GM19043 (cell line): ENCODE results near the gene PXDN.

Experiments used
- ATAC-seq: cut with Tn5 transposase; IDR thresholded peaks from one replicate; pipeline ENCODE4 v1.9.1; 2021; ENCODE audit warnings: low read depth; ENCODE audit not compliant: unreplicated experiment

PXDN gene

DNA sequence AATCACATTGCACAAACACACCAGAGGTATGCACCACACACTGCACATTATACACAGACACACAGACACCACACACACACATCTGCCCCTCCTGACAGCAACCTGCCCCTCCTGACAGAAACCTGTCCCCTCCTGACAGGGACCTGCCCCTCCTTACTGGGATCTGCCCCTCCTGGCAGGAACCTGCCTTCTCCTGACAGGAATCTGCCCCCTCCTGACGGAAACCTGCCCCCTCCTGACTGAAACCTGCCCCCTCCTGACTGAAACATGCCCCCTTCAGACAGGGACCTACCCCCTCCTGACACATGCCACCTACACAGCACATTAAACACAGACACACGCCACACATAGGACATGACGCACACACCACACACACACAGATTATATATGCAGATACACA is 88.9 kb downstream of the PXDN start:
- ATAC-seq, result no peak

DNA sequence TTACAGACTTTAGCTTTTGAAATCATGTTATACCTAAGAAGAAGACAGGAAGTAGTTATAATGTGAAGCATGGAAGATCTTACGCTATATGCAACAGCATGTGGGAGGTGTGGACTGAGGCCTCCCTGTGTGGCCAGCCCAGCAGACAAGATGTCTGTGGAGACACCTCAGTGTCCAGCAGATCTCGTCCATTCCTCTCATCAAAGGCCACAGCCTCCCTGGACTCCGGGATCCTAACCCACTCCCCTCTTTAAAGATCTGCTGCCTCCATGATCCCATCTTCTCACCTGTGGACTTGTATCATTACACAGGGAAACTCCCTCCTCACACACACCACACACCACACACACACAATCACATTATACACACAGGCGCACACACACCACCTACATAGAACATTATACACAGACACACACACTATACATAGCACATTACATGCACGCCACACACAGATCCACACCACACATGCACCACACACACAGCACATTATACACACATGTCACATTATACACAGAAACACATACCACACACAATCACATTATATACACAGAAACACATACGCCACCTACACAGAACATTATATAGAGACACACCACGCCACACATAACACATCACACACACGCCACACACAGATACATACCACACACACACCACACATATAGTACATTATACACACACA is 89.5 kb downstream of the PXDN start:
- no peak for ATAC-seq

DNA sequence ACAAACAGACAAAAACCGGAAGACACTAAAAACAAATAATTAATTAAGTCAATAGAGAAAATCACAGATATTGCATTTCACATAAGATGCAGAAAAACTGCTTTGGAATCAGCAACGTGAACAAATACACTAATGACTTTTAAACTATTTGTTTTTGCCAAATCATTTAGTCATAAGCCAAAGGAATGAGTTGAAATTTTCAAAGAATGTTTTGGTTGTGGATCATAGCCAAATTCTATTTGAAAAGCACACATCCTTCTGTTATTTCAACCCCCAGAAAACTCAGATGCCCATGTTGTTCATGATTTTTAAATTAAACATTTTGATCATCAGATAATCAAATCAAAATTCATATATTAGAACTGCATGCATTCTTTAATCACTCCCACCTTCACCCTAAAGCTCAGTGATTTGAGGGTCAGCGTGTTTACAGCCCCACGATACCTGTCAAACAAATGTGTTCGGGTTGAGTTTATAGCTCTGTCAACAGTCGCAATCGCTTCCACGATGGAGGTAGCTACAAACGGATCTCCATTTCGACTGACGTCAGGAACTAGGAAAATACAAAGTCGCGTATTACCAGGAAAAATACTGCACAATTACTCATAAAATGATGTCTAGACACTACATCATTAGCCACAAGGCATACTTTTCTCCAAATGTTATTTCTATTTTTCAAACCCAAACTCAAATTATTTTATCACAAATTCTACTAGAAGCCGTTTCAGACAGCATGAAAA is 90.2 kb downstream of the PXDN start:
- no peak for ATAC-seq

DNA sequence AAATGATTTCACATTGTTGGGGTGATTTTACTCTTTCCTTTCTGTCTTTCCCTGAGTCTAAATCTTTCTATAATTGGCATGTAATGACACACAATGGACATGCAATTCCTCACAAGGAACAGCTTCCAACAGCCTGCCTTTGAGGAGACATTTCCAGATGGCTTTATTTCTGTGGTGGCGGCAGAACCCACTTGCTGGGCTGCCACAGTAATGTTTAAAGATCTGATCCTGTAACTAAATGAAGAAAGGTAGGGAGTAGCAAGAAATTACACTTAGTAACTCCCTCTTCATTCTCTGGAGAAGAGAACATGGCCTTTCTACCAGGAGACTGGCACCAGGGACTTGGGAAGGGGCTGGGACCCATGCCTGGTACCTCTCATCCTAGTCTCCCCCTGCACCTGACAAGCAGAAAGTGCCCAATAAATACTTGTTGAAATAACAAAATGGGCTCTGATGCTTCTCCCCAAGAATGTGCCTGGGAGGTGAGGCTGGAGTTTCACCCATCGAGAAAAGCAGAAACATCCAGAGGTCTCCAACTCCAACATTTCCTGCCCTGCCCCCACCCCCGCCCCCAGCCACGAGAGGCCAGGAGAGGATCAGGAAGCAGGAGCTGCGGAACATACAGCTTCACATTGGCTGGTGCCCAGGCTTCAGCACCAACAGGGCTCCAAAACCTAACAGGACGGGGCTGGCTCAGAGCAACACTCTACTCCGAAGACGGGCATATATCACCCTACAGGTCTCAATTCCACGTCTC is 92.1 kb downstream of the PXDN start:
- no peak for ATAC-seq

DNA sequence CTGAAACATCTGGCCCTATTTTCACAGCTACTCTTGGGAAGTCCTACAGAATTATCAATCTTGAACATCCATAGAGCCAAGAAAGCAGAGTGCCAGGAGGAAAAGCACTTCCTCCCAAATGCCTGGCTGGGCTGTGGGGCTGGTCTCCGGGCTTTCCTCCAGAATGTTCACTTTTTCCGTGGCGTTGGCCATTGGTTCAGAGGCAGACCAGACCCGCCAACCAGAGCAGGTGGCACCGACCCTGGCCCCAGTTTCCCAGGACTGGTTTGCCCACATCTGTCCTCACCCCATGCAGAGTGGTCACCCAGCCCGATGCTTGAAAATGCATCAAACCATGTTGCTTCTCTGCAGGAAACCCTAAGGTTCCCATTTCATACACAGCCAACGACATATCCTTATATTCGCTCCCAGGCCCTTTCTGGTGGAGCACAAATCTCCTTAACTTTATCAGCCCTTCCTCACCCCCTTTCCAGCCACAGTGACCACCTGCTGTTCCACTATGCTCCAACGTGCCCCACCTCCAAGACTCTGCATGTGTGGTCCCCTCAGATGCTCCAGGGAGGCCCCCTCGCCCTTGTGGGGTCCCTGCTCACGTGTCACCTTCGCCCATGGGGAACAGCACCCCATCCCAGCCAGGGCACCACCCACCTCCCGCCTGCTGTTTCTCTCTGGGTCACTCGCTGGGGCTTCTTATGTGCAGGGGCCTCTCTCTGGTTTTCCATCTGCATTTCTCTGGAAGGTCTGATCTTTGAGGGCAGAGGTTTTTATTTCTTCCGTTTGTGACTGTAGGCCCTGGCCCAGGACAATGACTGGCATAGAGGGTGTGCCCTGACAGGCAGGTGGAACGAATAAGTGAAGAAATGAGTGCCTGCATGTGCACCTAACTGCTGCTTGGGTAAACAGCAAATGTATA is 92.9 kb downstream of the PXDN start:
- ATAC-seq, result no peak

DNA sequence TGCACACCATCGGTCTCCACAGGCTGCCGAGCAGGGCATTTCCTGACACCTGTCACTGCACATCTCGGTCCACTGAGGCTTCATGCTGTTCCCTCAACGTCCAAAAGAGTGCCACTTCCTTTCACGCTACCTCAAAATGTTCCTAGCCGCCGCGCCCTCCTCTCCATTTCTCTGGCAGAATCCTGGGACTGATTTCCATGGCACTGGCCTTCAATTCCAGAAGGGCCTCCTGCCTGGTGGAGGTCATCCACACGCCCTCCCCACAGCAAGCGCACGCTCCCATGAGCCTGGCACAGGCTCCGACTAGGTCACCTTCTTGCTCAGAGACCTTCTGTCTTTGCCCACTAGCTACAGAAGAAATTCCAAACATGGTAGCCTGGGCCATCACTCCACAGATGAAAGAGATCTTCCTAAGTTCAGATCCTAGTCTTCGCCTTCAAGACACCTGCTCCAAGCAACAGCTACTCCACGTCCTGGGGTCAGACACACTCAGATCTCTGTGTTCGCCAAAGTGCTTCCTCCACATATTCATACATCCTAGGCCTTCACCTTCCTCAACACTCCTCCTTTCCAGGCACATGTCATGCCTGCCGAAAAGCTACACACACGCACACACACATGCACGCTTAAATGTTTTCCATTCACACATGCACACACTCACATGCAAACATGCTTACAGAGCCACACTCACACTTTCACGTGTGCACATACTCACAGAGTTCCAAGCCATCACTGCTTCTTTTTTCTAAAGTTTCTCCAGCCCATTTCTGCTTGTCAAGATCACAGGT is 94.0 kb downstream of the PXDN start:
- no peak for ATAC-seq

DNA sequence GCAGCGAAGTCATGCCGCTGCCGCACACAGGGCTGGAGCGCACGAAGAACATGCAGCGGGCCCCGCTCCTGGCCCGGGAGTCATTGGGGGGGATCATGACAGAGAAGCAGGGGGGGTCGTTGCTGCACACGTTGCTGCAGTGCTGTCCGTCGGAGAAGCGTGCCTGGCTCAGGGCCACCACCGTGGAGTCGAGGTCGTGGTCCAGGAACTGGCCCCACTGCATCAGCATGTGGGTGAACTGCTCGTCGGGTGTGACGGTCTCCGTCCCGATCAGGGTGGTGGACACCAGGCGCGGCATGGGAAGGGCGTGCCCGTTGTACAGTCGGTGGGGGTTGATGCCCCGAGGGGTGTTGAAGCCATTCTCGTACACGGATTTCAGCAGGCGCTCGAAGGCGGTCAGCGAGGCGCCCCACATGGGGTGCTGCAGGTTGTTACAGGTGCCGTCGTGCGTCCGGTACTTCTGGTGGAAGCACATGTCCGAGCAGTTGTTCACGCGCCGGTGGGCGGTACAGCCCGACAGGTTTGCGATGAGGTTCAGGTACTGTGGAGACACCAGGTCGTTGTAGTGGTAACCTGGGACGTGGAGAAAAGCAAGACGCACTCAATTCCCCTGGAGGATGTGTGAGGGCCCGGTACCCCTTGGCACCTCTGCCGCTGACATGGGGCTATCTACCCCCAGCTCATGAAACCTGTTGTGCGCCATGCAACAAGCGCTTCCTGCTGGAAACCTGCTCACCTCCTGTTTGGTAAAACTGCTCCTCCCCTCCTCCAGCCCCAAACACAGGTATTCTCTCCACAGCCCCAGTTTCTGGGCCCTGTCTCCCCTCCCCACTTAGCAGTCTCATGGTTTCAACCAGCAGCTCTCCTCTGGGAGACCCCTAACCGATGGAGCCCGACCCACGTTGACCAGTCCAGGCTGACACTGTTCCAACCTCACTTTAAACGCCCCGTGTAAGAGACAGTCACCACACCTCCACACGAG is 94.9 kb downstream of the PXDN start:
- ATAC-seq, result no peak

DNA sequence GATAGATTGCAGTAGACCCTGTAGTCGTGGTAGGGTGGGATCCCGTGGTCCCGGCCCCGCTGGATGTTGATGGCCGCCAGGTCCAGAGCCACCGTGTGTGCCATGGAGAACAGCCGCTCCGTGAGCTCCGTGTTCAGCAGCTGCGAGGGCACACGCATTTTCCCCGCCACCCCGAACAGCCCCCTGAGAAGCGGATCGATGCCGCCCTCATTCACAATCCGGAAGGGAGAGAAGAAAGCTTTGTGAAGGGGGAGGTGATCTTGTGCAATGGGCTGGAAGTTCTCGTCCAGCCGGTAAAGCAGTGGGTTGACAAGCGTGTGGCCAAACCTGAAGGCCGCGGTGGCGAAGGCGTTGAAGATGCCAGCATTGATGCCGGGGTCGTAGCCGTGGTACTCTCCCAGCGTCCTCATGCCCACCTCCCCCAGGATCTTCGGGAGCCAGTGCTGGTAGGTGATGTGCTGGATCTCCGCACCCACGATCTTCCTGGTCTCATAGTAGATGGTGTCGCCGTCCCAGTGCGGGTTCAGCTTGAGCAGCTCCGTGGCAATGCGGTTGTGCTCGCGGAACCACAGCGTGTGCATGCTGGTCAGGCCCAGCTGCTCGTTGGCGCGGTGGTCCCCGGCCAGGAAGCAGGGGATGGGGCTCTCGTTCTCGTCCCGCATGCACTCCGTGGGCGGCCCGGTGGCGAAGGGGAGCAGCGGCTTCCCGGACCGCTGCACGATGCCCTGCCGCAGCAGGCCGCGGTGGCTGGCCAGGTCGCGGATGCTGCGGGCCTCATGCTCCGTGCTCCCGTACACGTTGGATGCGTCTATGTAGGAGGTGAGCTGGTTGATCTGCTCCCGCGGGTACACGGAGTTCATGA is 95.8 kb downstream of the PXDN start:
- ATAC-seq, result no peak

DNA sequence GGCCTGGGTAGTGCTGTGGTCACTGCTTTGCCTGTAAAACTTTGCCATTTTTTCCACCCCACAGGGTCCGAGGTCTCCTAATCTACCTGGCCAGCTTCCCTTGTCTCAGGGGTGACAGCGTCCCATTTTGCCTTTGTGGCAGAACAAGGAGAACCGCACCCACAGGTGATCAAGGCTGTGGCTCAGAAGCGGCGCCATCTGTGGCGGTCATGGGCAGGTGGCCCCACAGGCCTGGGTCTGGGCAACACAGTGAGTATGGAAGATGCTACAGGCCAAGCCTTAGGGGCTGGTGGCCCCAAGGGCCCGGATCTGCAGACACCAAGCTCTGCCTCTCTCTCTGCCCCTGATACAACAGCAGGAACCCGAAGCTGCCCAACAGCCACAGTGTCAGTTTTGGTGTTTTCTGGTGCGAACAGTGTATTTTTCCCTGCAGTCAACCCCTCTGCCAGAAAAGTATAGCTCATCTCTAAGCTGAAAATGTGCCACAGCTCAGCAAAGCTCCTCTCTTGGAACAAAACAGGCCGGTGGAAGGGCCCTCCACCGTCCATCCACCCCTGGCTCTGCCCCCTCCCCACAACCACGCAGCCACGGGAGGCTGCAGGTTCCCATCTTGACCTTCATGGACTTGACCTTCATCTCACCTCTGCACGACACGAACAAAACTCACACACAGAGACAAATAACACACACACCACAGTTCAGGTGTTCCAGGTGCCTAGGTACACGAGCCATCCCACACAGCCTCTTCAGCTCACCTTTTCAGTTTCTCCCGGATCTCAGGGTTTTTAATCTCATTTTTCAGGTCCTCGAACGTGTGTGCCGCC is 96.7 kb downstream of the PXDN start:
- ATAC-seq, result no peak

DNA sequence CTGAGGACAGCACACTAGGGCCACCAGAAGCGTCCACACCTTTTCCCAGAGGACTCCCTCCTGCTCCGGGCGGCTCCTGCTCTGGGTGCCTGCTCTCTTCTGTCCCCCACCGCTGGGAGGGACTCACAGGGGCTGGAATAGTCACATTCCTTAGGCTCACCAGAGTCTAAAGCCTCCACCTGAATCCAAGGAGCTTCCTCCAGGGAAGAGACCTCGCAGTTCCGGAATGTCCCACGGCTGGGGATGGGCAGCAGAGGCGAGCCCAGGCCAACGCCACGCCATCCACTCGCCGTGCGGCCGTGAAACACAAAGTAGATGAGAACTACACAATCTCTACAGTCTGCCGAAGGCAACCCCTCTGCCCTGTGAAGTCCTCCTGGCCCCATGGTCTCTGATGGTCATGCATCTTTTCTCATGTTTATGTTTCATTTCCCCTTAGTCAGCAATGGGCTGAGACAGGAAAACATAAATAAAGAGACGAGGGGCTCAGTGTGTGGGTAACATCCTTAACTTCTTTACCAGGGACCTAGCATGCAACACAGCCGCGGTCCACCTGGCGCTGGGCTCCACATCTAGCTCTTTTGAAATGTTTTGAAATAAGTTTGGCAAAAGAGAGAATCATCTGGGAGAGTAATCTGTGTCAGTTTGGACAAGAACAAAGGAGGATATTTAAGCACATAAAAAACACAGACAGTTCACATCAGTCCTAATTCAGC is 98.4 kb downstream of the PXDN start:
- no peak for ATAC-seq

DNA sequence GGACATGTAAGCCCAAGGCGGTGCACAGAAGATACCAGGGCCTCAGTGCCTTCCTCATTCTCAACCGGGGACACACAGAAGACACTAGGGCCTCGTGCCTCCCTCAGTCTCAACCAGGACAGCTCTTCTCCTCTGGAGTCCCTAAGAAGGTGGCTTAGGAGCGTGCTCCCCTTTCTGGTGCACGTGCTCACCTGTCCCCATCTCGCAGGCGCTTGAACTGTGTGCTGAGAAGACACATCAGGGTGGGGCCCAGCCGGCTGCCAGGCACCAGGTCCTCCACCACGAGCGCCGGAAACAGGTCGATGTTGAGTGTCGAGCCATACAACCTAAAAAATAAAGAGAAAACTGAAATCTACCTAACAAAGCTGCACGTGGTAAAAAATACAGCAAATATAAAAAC is 99.9 kb downstream of the PXDN start:
- no peak for ATAC-seq

DNA sequence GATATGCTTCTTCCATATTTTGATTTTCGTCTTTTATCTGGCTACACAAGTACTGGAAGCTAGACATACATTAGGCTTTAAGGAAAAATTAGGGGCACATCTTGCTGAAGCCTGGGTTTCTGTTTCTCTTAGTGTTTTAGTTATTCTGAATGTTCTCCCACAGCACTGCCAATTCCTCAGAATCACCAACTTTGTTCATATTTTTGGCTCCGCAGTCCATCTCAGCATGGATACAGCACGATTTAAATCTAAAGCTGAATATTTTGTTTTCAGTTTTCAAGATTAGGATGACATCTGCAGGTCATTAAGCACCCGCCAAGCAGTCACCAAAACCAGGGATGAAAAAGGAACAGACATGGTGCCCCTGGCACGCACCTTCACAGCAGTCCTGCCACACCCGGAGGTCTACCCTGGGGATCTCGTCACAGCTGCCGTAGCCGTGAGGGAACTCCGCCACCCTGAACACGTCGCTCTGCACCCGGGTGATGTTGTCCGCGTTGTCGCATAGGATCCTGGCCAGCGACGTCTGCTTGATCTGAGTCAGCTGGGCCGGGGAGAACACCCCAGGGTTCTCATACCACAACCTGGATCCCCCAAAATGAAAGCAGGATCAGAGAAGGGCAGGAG is 101.2 kb downstream of the PXDN start:
- no peak for ATAC-seq

DNA sequence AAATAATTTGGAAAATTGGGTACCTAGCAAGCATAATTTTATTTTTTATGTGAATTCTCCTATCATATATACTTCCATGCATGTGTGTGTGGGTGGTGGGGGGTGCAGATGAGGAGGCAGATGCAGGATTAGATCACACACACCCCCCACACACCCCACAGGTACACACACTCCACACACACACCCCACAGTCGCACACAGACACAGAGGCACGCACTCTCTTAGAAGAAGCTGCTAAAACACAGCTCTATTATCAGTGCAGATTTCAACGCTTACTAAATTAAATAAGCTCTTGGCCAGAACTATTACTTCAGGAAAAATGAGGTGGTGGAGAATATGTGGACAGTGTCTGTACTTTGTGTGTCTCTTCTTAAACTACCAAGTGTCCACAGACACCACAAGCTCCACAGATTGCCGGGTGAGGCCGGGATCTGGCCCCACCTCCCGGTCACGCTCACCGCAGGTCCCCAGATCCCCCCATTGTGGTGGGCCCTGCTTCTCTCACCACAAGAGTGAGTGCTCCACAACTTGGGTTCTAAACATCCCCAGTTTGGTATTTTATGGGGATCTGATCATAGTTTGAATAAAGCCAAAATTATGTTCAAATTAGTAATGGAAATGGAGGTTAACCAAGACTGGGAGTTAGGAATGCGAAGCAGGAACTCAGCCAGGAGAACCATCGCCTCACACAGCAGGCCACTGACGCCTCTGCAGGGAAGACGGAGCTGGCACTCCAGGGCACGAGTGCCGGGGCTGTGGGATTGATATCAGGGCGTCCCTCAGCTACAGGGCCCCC is 102.1 kb downstream of the PXDN start:
- ATAC-seq, result no peak

DNA sequence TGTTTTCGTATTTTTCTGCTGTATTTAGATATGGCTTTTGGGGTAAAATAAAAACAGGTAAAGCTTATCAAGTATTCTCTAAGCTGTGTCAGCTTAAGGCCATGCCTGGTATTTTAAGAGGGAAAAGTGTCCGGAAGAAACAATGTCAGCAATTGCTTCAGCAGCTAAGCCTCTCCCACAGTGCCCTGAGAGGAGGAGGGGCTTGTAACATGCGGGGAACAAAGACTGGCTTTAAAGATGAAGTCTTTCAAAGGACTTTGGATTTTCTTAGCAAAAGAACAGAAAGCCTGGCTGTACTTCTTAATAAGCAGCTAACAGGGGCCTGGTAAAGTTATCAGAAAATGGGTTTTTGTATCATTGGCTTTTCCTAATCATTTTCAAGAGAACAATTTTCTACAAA is 102.8 kb downstream of the PXDN start:
- no peak for ATAC-seq
